Midbrain (tissue), 1 donor: ENCODE measurements around the gene FARS2.

Source experiments
- DNase-seq: peaks from one replicate; lab custom pipeline; 2025; lab: John Stamatoyannopoulos, UW

Gene FARS2

DNA sequence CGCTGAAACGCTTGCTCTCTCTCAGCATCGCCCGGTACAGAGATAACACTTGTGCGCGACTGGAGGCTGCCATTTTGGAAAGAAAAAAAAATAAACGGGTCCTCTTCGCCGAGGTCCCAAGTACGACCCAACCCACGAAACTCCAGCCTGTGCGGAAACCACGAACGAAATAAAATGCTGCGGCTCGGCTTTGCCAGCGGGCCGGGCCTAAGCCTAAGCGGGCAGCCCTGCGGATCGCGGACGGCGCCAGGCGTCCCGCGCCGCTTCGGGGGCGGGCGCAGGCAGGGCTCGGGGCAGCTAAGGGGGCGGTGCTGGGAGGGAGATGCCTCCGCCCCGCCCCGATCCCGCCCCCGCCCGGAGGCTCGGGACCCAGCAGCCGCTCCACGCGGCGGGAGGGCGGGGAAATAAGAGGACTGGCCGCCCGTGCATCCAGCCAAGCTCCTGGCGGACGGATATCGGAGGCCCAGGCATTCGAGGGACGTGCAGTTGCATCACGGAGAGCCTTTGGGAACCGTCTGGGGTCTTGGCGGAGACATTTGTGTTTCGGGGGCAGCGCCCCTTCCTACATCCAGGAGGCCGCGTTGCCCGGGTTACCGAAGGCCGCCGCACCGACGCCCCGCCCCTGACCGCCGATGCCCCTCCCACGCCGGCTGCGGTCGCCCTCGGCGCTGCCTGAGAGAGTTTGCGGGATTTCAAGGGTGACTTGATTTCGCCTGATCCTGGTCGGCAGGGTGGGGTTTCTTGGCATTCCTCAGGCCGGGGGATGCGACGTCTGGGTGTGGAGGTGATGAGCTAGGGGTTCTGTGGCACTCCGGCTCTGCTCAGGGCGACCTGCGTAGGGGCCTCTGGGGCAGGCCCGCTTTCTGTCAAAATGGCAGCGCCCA is at the start of gene FARS2, which contains the start of gene LYRM4:
FARS2 (plus strand) TSS at position 853 of the 884 bp plus-strand sequence.
LYRM4 (minus strand) TSS at position 290 of the 884 bp plus-strand sequence; CDS start at position 73, 217 bp downstream.
- peak; percentile 94 for DNase-seq

DNA sequence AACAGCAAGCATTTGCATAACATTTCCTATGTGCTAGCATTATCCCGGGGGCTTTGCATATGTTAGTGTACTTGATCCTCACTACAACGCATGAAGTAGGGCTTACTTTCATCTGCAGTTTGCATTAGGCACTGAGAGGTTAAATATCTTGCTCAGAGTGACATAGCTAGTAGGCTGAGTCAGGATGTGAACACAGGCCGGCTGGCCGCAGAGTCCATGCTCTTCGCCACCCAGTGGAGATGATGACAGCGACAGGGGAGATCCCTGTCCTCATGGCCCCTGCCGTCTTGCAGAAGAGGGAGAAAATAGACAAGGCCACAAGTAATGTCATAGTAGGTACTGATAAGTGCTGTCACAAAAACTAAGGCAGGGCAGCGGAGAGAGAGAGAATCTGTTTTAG is 47.5 kb upstream of the FARS2 start:
- DNase-seq: no peak

DNA sequence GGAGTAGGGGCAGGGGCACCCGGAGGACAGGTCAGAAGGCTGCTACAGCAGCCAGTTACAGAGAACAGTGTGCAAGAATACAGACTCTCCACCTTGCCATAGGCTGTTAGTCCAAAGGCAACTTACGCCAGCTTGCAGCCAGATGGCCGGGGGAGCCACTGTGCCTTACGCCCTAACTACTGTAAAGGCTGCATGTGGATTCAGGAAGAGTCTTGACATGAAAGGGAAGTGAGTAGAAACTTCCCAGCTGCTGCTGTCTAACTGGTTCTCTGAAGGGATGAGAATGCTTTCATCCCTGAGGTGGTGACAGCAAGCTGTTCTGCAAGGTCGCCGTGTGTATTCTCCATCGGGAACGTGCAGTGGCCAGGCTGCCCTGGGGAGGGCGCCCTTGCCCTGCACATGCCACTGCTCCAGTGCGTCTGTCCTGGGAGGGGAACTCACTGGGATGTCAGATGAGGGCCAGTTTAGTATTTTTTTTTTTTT is 46.7 kb upstream of the FARS2 start:
- DNase-seq: peak; percentile 70

DNA sequence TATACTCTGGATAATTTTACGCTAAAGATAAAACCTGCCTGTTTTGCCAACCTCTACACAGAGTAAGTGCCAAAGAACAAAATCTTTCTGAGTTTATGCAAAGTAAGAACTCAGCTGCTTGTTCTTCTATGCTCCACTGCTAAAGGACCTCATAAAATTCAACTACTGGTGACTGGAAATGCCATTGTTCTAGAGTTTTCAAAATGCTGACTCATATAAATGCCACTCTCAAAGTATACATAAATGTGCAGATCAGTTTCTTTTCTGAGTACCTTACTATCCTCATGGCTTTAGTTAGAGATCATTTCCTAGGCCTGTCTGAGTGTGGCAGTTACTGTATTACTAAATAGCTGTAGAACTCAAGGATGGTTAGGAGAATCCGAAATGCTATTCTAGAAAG is 46.2 kb upstream of the FARS2 start:
- DNase-seq: no peak

DNA sequence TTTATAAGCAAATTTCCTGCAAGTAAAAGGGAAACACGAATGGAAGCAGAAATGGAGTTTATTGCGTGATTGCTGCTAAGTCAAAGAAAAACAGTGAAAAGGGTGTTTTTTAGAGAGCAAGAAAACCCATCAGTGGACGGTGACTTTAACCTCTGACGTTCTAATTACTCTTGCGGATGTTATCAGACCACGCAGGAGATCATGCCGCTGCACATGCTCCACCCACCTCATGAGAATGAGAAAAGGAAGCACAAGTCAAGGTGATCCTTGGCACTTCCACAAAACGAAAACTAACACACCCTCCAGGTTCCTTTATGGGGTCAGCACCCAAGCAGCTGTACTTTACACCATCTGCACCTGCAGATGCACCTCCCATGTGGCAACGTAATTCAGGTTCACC is 45.5 kb upstream of the FARS2 start:
- no peak for DNase-seq

DNA sequence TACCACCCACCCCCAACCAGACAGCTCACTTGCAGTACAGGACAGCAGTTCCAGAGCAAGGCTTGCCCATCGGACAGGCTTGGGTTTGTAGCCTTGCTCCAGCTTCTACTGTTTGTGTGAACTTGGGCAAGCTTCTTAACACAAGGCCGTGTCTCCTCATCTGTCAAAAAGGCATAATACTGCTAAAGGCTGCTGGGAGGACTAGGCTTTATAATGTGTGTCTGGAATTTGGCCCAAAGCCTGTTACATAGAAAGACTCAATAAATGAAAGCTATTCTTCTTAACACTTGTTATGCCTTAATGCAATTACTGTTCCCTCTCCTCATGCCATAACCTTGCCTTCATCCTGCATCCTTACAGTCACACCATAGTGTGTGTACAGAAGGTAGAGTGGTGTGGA is 44.0 kb upstream of the FARS2 start:
- no peak for DNase-seq

DNA sequence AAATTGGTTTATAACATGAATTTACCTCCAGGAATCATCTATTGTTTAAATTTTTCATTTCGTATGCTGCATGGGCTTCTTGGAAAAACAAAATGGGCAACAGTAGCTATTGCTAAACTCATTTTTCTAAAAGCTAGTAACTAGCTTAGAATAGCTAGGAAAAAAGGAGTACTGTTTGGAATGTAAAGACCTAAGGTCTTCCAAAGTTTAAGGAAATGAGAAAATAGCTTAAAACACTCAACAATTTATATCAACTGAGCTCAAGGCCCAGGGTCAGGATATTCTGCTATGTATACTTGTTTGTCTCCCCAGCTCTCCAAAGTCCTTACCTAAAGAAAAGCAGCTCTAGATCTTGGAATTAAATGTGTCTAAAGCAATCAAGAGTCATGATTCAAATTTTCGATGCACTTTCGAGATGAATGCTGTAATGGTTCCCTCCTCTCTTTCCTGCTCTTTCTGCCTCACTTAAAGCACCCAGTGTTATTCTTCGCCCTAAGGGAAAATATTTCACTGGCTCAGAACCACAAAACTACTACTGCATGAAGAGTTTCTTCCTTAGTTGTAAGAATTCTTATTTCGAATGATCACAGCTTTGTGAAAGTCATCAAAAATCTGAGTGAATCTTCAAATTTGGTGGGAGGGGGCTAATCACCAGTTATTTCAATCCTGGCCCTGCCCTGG is 42.2 kb upstream of the FARS2 start:
- no peak for DNase-seq

DNA sequence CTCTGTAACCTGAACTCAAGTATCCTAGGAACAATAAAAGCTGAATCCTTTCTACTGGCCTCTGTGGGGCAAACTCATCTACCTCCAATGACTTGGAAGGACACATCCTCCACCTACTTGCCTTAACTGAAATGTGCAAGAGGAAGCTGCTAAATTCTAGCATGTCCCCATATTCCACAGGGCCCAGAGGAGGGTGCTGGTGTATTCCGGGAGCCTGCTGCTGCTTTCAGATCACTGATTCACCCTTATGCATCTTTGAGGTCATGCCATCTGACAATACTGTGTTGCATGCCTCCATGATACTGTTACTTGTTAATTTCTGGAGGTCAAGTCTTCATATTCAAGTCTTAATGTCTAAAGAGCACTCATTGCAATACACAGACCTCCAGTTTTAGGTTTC is 40.9 kb upstream of the FARS2 start:
- DNase-seq: no peak

DNA sequence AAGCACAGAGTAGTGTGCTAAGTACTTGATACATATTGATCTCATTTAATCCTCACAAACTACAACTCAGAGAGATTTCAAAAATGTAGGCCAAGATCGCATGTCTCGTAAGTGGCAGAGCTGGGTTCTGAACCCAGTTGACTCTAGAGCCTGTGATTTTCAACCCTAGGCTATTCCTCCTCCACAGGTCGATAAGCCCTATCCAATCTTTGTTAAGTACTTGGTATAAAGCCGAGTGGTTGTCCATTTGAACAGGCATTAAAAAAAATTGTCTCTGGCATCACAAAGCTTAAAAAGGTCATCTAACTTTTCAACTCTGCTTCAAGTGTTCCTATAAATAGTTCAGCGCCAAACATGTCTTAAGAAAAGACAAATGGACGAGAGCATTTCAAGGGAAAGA is 38.0 kb upstream of the FARS2 start:
- no peak for DNase-seq

DNA sequence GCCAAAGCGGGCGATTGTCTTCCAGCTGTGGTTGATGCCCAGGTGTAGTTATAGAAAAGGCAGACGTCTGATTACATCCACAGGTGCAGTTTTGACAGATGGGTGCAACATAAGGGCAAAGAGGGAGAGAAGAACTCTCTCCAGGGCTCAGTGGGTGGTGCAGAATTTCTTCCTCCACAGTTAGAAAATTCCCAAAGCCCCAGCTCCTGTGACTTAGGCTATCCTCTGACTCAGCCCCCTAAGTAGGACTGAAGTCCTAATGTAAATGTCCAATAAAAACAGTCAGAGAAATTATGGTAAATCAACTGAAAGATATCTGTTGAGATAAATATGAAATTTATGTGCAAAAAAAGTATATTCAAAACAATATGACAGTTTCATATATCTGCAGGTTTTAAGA is 32.0 kb upstream of the FARS2 start:
- no peak for DNase-seq

DNA sequence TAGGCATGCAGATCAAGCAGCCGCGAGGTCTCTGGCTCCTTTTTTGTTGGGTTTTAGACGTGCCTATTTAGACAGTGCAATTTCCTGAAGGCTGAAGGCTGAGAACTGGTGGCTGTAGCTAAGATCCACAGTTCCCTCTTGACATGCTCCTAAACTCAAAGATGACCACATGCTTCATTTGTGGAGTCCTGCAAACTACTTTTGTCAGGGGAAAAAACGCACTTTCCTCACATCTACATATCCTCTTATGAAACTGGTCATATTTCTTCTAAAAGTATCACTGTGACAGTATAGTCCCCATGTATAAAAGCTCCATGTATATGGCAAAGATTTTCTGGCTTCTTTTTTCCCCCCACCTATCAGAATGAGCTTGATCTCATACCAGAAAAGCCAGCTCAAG is 31.2 kb upstream of the FARS2 start:
- no peak for DNase-seq

DNA sequence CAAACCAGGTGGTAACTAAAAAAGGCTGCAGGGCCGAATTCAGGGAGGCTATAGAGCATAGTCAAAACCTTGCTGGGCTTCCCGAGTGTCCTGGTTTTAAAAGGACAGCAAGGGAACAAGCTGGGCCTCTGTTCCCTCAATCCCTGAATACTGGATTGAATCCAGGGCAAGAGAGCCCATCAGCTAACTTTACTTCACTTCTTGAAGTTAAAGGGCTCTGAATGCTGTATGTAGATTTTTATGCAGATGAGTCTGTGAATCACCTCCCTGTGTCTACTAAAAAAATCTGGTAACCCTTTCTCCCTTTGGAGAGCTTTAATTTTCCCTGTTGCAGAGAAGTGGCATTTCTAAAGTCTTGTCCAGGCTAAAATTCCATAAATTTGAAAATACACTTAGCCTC is 30.0 kb upstream of the FARS2 start:
- peak; percentile 18 for DNase-seq

DNA sequence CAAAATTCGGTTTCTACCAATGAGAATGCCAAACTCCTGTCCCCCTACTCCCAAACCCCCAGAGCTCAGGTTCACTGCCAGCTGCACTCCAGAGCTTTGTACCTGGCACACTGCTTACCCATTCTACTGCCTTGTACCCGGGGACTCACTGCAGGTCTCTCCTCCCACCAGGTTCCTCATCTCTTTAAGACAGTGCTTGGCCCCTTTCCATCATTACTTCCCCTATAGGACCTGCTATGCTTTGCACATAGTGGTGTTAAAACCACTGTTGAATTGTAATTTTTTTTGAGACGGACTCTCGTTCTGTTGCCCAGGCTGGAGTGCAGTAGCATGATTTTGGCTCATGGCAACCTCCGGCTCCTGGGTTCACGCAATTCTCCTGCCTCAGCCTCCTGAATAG is 26.4 kb upstream of the FARS2 start:
- DNase-seq: no peak

DNA sequence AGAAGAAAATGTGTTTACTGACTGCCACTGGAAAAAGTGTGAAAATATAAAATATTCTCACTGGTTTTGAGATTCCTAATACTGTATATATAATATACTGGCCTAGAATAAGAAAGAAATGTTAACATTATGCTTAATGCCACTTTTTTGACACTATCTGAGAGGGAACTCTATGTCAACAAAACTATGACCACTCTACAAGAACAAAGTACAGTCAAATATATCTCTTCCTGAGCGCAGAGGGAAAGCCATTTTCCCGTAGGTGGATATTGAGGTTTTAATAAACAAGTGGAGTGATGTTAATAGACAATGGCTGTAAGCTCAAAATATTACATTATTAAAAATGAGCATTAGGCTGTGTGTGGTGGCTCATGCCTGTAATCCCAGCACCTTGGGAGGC is 25.5 kb upstream of the FARS2 start:
- DNase-seq: no peak

DNA sequence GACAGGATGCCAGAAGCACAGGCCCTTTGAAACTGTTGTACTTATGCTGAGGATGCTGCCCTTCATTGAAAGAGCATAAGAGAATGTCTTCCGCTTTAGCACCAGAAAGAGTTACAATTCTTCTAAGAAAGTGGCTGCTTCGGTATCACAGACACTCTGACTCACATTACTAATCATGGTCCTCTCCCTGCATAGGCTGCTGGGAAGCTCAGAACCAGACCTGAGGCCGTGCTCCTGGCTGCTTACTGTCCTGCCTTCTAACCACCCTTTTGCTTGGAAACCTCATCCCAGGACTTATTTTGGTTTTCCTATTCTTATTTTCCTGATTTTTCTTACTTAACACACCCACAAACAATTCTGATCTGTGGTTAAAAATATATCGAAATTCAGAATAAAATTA is 23.5 kb upstream of the FARS2 start:
- no peak for DNase-seq

DNA sequence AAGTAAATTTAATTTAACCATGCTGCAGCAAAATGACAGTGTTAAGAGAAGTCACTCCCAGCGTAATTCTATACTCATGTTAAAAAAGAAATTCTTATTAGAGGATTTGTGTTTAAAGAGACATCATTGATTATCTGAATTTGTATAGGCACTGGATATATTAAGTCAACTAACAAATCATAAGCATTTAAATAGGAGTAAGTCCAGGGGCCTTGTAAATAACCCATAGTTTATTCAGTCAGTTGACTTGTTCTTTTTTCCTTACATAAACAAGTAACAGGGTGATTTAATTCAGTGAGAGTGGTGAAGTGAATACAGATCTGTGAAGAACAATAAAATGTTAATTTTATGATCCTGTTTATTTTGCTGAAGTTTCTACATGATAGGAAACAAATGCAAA is 23.0 kb upstream of the FARS2 start:
- DNase-seq: no peak

DNA sequence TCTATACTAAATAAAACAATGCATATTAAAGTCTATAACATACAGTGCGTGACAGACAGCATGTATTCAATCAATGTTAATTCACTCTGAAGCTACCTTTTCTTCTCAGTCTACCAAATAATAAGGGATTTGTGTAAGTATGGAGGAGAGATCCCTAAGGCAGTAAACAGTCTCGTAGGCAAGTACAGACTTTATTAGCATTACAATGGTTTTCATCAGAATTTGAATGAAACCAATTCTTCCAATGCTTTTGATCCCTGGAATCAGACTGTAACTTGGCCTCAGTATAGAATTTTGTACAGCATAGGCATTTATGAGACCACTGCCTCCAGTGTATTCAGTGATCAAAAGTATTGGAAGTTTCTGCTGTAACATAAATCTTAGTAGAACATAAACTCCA is 20.1 kb upstream of the FARS2 start:
- no peak for DNase-seq

DNA sequence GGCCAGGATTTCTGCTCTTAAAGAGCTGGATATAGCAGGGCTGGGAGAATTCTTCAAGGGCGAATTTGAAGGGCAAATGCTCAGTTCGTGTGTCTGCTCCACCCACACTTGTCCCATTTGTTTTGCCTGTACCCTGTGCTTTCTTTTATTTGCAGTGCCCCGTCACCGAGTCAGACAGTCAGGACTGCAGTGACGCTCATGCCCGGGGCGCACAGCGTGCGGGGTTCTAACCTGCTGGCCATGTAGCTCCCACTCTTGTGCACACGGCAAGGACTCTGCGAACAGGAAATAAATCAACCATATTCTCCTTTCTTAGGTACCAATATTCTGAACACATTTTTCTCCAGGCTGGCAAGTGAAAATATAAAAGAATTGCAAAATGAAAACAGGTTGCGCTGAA is 18.2 kb upstream of the FARS2 start:
- no peak for DNase-seq

DNA sequence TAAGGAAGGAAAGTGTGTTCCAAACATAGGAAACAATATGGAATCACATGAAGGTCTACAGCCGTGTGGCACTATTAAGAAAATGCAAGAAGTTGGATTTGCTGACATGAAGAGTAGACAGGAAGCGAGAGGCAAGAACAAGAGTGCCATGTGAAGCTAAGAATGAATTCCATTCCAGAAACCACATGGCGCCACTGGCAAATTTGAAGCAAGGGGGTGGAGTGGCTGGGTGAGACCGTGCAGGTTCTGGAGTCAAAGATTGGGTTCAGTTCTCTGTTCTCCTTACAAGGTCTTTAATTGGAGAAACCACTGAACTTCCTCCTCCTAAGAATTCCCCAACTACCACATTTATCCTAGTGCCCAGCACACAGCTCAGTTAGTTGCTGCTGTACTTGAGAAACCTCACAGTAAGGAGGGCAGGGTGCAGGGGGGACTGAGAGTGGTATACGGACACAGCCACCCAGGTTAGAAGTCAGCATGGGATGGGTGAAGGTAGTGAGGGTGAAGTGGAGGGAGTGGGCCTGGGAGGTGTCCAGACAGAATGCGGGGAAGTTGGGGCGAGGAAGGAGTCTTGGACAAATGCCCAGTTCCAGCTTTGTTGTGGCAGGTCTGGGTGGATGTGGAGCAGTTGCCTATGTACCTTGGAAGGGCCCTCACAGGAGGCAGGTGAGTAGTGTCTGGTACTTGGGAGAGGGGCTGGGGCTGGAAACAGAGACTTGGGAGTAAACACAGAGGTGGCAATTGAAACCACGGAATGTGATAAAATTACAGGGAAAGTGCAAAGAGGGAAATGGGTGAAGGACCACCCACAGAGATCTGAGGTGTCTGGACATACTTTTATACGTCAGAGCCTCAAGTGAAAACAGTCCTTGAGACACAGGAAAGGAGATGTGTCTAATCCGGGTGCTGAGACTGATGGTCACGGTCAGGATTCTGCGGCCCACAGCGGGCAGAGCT is 14.9 kb upstream of the FARS2 start:
- DNase-seq: no peak

DNA sequence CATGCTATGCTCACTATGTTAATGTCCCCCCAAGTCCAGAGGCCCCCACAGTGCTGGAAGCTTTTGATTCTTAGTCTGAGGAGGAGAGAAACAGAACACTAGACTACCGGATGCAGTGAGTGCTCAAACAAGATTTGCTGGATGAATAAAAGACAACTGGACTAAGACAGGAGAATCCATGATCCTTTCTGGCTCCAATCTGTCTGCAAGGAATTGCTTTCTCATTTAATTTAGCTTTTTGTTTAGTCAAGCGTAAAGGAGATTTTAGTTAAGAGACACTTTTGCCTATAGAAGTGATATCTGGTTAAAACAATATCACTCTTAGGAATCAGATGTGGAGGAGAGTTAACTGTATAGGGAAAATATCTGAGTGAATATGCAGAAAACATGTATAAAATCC is 14.1 kb upstream of the FARS2 start:
- DNase-seq: no peak

DNA sequence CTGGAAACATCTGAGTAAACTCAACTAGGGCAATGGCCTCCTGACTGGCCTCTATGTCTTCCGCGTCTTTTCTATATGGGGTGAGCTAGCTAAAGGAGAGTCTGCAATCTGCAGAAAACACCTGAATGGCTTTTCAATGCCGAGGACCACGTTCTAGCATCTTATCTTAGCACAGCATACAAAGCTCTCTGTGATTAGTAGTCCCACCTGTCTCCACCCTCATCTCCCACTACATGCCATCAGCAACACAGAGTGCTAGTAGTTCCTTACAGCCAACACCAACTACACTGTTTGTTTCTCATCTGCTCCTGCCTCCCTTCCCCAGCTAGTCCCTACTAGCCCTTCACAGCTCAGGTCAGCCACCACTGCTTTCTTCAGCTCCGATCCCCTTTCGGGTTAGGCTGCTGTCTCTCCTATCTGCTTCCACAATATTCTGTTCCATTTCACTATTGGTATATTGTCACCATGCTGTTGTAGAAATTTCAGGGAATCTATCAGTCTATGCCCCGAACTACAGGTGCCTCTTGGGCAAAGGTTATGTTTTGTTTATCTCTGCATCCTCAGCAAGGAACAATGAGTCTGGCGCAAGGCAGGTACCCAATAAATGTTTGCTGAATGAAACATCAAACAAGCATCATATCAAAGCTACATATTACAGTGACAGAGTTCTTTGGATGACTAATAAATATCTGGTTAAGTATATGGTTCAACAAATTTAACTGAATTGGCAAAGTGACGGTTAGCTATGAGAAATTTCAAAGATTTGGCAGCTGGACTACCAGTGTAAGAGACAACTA is 12.8 kb upstream of the FARS2 start:
- DNase-seq: no peak
